ENCODE results near the gene RFPL3. TPM values are rescaled to one million over a fixed set of nuclear protein-coding genes. Genes with fewer than 3 reads are reported as not detected.

The RFPL3 gene
- total RNA-seq, 1 experiment from 2014 or later, result not detected

GRCh38 chr22:32353292-32353691, 4.4 kb upstream of the RFPL3 start:
- no peak overlapping the region for H3K4me3 ChIP-seq (ENCODE audit: low read depth in 2 of 2, low read length in 2 of 2)
- intact Hi-C loops (cut with micrococcal nuclease; ENCODE audit: unreplicated experiment) (no loop called here), in situ Hi-C loops (cut with HindIII; ENCODE audit: low pct_unique_long_range_greater_than_20kb, low sequenced_read_pairs) (no loop called here)
- CTCF ChIA-PET, result no interaction called here
- TF ChIP-seq REST (IDR thresholded peaks at IDR 0.05; ENCODE audit: insufficient read depth in 1 of 2, low read depth in 2 of 2, low read length in 1 of 2), result no peak
- no peak for TF ChIP-seq POLR2AphosphoS5 (IDR thresholded peaks at IDR 0.05; ENCODE audit: low read depth, low read length)
- no peak for TF ChIP-seq CTCF (IDR thresholded peaks at IDR 0.05)
- TF ChIP-seq TCF7L2 (IDR thresholded peaks at IDR 0.05; ENCODE audit: low read depth, low read length), result no peak
- TF ChIP-seq SIN3A (IDR thresholded peaks at IDR 0.05; ENCODE audit: borderline replicate concordance, insufficient read depth, low read depth, low read length), result no peak
- no peak overlapping the region for H3K27ac ChIP-seq (ENCODE audit: low read length)
- ATAC-seq (no peak), DNase-seq (ENCODE audit: low read depth, low spot score) (no peak)
- BruUV-seq (replicated peaks), result no TSS peak
- no peaks in the 10 kb centered on the region for H3K36me3 ChIP-seq (ENCODE audit: control insufficient read depth, insufficient read depth, low read length)
- no peaks in the 10 kb centered on the region for H3K4me1 ChIP-seq (ENCODE audit: control insufficient read depth, insufficient read depth, low read length)
- POLR2A ChIA-PET, result no interaction called here
- H3K27me3 ChIP-seq (ENCODE audit: control insufficient read depth, insufficient read depth, low read length), result no peaks in the 10 kb centered on the region
- H3K9me3 ChIP-seq (ENCODE audit: control insufficient read depth, insufficient read depth, low read depth, low read length), result no peaks in the 10 kb centered on the region

- no TSS peak for BruUV-seq (replicated peaks)
- Histone ChIP-seq H3K36me3 (ENCODE audit: control insufficient read depth, insufficient read depth, low read length) (no peaks in the 10 kb centered on the region), H3K4me3 (ENCODE audit: low read depth in 2 of 2, low read length in 2 of 2) (no peak overlapping the region), H3K27ac (ENCODE audit: low read length) (no peak overlapping the region), H3K27me3 (ENCODE audit: control insufficient read depth, insufficient read depth, low read length) (no peaks in the 10 kb centered on the region), H3K9me3 (ENCODE audit: control insufficient read depth, insufficient read depth, low read depth, low read length) (no peaks in the 10 kb centered on the region), H3K4me1 (ENCODE audit: control insufficient read depth, insufficient read depth, low read length) (no peaks in the 10 kb centered on the region)
- ChIA-PET POLR2A (no interaction called here), CTCF (no interaction called here)
- in situ Hi-C loops (cut with HindIII; ENCODE audit: low pct_unique_long_range_greater_than_20kb, low sequenced_read_pairs) (no loop called here), intact Hi-C loops (cut with micrococcal nuclease; ENCODE audit: unreplicated experiment) (no loop called here)
- ATAC-seq (no peak), DNase-seq (ENCODE audit: low read depth, low spot score) (no peak)
- TF ChIP-seq CTCF (IDR thresholded peaks at IDR 0.05) (no peak), POLR2AphosphoS5 (IDR thresholded peaks at IDR 0.05; ENCODE audit: low read depth, low read length) (no peak), TCF7L2 (IDR thresholded peaks at IDR 0.05; ENCODE audit: low read depth, low read length) (no peak), REST (IDR thresholded peaks at IDR 0.05; ENCODE audit: insufficient read depth in 1 of 2, low read depth in 2 of 2, low read length in 1 of 2) (no peak), SIN3A (IDR thresholded peaks at IDR 0.05; ENCODE audit: borderline replicate concordance, insufficient read depth, low read depth, low read length) (no peak)
Measured at GRCh38 chr22:32353840-32354239, 3.8 kb upstream of the RFPL3 start.
